Astrocyte (in vitro differentiated cells and primary cell): Measurements from ENCODE around the gene SMAGP. TPM values are rescaled to one million over a fixed set of nuclear protein-coding genes. Genes with fewer than 3 reads are reported as not detected.

Experiments used
- DNase-seq: peaks from one replicate; pipeline ENCODE4 v3.0.0-alpha.2; 2010; ENCODE audit warnings: low read depth
- FAIRE-seq: peaks from 2 replicates; lab custom pipeline; 2011; peaks lifted over from hg19 to GRCh38; lab: Jason Lieb, UNC
- H2AFZ ChIP-seq: 2 replicates; pipeline ENCODE4 v1.6.0; 2012; ENCODE audit warnings: low read depth, low read length, inconsistent platforms
- H3K27ac ChIP-seq: 2 replicates; pipeline ENCODE4 v1.5.1; 2011; ENCODE audit warnings: low read depth, low read length, inconsistent platforms
- H3K27me3 ChIP-seq: 2 replicates; pipeline ENCODE4 v1.6.0; 2011; ENCODE audit warnings: low read length, inconsistent platforms; ENCODE audit not compliant: insufficient read depth
- H3K36me3 ChIP-seq: 2 replicates; pipeline ENCODE4 v1.5.1; 2011; ENCODE audit warnings: low read length, inconsistent platforms; ENCODE audit not compliant: insufficient read depth
- H3K4me1 ChIP-seq: 2 replicates; pipeline ENCODE4 v1.5.1; 2011; ENCODE audit warnings: low read length, inconsistent platforms; ENCODE audit not compliant: insufficient read depth
- H3K4me2 ChIP-seq: 2 replicates; pipeline ENCODE4 v1.6.0; 2012; ENCODE audit warnings: low read length, inconsistent platforms
- H3K4me3 ChIP-seq: 2 replicates; pipeline ENCODE4 v1.5.1; 2011; ENCODE audit warnings: low read depth, mild to moderate bottlenecking, low read length, inconsistent platforms; ENCODE audit not compliant: insufficient read depth
- H3K79me2 ChIP-seq: 2 replicates; pipeline ENCODE4 v1.6.0; 2012; ENCODE audit warnings: mild to moderate bottlenecking, low read length, inconsistent platforms; ENCODE audit not compliant: insufficient read depth
- H3K9ac ChIP-seq: 2 replicates; pipeline ENCODE4 v1.6.0; 2012; ENCODE audit warnings: mild to moderate bottlenecking, low read length, inconsistent platforms
- H3K9me3 ChIP-seq: 2 replicates; pipeline ENCODE4 v1.5.1; 2012; ENCODE audit warnings: low read depth, mild to moderate bottlenecking, low read length, inconsistent platforms; ENCODE audit not compliant: insufficient read depth
- H4K20me1 ChIP-seq: 2 replicates; pipeline ENCODE4 v1.6.0; 2012; ENCODE audit warnings: low read length, inconsistent platforms; ENCODE audit not compliant: insufficient read depth
- H3K27ac Mint-ChIP-seq: one replicate; pipeline ENCODE4 v1.8.0; 2021; ENCODE audit warnings: mild to moderate bottlenecking, mixed read lengths; ENCODE audit not compliant: unreplicated experiment
- H3K27me3 Mint-ChIP-seq: one replicate; pipeline ENCODE4 v1.8.0; 2021; ENCODE audit warnings: low read depth, mixed read lengths; ENCODE audit not compliant: unreplicated experiment
- H3K36me3 Mint-ChIP-seq: one replicate; pipeline ENCODE4 v1.8.0; 2021; ENCODE audit warnings: low read depth, mixed read lengths; ENCODE audit not compliant: unreplicated experiment
- H3K4me1 Mint-ChIP-seq: one replicate; pipeline ENCODE4 v1.8.0; 2021; ENCODE audit warnings: low read depth, mixed read lengths; ENCODE audit not compliant: unreplicated experiment
- H3K4me3 Mint-ChIP-seq: one replicate; pipeline ENCODE4 v1.8.0; 2021; ENCODE audit warnings: mild to moderate bottlenecking, moderate library complexity, mixed read lengths; ENCODE audit not compliant: unreplicated experiment
- H3K9me3 Mint-ChIP-seq: one replicate; pipeline ENCODE4 v1.8.0; 2021; ENCODE audit warnings: mild to moderate bottlenecking, mixed read lengths; ENCODE audit not compliant: unreplicated experiment
- EZH2 ChIP-seq: IDR thresholded peaks from 2 replicates; pipeline ENCODE4 v1.6.1; 2012; ENCODE audit warnings: mild to moderate bottlenecking, low read length, inconsistent platforms; ENCODE audit not compliant: insufficient read depth
- total RNA-seq: library from RNA; stranded (reverse); gene quantifications from 2 replicates; pipeline ENCODE4 v1.2.1, GENCODE V29; 2021
- TF ChIP-seq, protein P1 (sequence below): IDR thresholded peaks from 2 replicates; pipeline ENCODE4 v1.5.1; 2011; ENCODE audit warnings: low read depth, mild to moderate bottlenecking, inconsistent platforms, low read length, moderate library complexity; ENCODE audit not compliant: insufficient read depth

Gene SMAGP
- total RNA-seq, 1 donor from 2014 or later: 3.6 TPM

GRCh38 chr12:51197736-51198567 lies 72.3 kb downstream of the SMAGP start:
- H4K20me1 ChIP-seq: no peaks in the 10 kb centered on the region
- Mint-ChIP-seq H3K36me3 (no peaks in the 10 kb centered on the region), H3K9me3 (no peaks in the 10 kb centered on the region), H3K4me3 (no peak overlapping the region), H3K27ac (no peak overlapping the region), H3K27me3 (peaks cover 3% of the 10 kb centered on the region), H3K4me1 (no peaks in the 10 kb centered on the region)
- TF ChIP-seq, protein P1, sequence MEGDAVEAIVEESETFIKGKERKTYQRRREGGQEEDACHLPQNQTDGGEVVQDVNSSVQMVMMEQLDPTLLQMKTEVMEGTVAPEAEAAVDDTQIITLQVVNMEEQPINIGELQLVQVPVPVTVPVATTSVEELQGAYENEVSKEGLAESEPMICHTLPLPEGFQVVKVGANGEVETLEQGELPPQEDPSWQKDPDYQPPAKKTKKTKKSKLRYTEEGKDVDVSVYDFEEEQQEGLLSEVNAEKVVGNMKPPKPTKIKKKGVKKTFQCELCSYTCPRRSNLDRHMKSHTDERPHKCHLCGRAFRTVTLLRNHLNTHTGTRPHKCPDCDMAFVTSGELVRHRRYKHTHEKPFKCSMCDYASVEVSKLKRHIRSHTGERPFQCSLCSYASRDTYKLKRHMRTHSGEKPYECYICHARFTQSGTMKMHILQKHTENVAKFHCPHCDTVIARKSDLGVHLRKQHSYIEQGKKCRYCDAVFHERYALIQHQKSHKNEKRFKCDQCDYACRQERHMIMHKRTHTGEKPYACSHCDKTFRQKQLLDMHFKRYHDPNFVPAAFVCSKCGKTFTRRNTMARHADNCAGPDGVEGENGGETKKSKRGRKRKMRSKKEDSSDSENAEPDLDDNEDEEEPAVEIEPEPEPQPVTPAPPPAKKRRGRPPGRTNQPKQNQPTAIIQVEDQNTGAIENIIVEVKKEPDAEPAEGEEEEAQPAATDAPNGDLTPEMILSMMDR: no peak
- TF ChIP-seq EZH2: no peak
- DNase-seq: no peak
- H3K9ac ChIP-seq: no peak overlapping the region
- no peak for FAIRE-seq
- H3K4me2 ChIP-seq: no peak overlapping the region
- H3K9me3 ChIP-seq: no peaks in the 10 kb centered on the region
- H3K4me3 ChIP-seq: no peak overlapping the region
- H3K36me3 ChIP-seq: no peaks in the 10 kb centered on the region
- no peak overlapping the region for H3K27ac ChIP-seq
- H3K79me2 ChIP-seq: no peaks in the 10 kb centered on the region
- no peaks in the 10 kb centered on the region for H3K4me1 ChIP-seq
- H2AFZ ChIP-seq: no peak overlapping the region
- no peaks in the 10 kb centered on the region for H3K27me3 ChIP-seq

- Histone ChIP-seq H3K79me2 (no peaks in the 10 kb centered on the region), H3K9me3 (no peaks in the 10 kb centered on the region), H3K4me3 (no peak overlapping the region), H3K36me3 (no peaks in the 10 kb centered on the region), H3K27me3 (no peaks in the 10 kb centered on the region), H3K4me1 (no peaks in the 10 kb centered on the region), H2AFZ (no peak overlapping the region), H3K4me2 (no peak overlapping the region), H4K20me1 (no peaks in the 10 kb centered on the region), H3K9ac (no peak overlapping the region), H3K27ac (no peak overlapping the region)
- no peaks in the 10 kb centered on the region for H3K4me1 Mint-ChIP-seq
- no peaks in the 10 kb centered on the region for H3K36me3 Mint-ChIP-seq
- TF ChIP-seq, protein P1: no peak
- no peak for TF ChIP-seq EZH2
- H3K27me3 Mint-ChIP-seq: peaks cover 5% of the 10 kb centered on the region
- FAIRE-seq (no peak), DNase-seq (no peak)
- no peak overlapping the region for H3K27ac Mint-ChIP-seq
- H3K4me3 Mint-ChIP-seq: peak overlapping the region; percentile 60
- no peaks in the 10 kb centered on the region for H3K9me3 Mint-ChIP-seq
These were observed 73.7 kb downstream of the SMAGP start for GRCh38 chr12:51196547-51196946.

GRCh38 chr12:51195841-51196240 lies 74.4 kb downstream of the SMAGP start:
- H3K9me3 Mint-ChIP-seq: no peaks in the 10 kb centered on the region
- no peak for DNase-seq
- H3K27ac ChIP-seq: no peak overlapping the region
- no peaks in the 10 kb centered on the region for H3K4me1 Mint-ChIP-seq
- no peaks in the 10 kb centered on the region for H3K9me3 ChIP-seq
- no peak overlapping the region for H3K4me3 ChIP-seq
- peaks cover 7% of the 10 kb centered on the region for H3K27me3 Mint-ChIP-seq
- H3K9ac ChIP-seq: no peak overlapping the region
- no peaks in the 10 kb centered on the region for H3K79me2 ChIP-seq
- H2AFZ ChIP-seq: no peak overlapping the region
- no peak for FAIRE-seq
- H4K20me1 ChIP-seq: no peaks in the 10 kb centered on the region
- no peak overlapping the region for H3K4me2 ChIP-seq
- H3K4me3 Mint-ChIP-seq: no peak overlapping the region
- H3K36me3 Mint-ChIP-seq: no peaks in the 10 kb centered on the region
- H3K36me3 ChIP-seq: no peaks in the 10 kb centered on the region
- H3K27ac Mint-ChIP-seq: no peak overlapping the region
- no peaks in the 10 kb centered on the region for H3K27me3 ChIP-seq
- no peaks in the 10 kb centered on the region for H3K4me1 ChIP-seq
- TF ChIP-seq EZH2: no peak
- TF ChIP-seq, protein P1: no peak
